ENCODE measurements around the gene MICALL2. TPM values are rescaled to one million over a fixed set of nuclear protein-coding genes. Genes with fewer than 3 reads are reported as not detected.
A peak's percentile ranks its signal among the peaks of the same experiment; 100 is the strongest.

The MICALL2 gene
- total RNA-seq, 1 donor from 2014 or later, result 14.7 TPM

DNA sequence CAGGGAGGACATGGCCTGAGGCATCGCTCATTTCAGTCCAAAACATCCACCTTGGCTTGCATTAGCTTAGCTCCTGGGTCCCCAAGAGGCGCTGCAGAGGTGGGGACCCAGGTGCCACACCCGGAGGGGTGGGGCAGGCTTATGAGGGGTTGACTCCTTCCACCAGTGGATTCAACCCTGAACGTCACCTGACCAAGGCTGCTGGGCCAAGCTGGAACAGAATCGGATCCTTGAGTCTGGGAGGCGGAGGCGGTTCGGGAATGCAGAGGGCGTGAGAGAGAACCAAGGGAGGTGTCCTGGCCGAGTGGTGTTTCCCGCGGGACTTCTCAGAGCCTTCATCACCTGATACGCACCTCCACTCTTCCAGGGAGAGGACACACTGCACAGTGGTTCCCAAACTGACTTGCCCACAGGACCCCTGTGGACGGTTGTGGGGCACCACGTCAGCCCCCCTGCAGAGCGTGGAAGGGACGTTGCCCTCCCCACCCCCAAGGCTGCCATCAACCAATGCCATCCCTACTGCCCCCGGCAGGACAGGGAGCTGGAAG is 4.5 kb upstream of the MICALL2 start:
- TF ChIP-seq, protein P1, sequence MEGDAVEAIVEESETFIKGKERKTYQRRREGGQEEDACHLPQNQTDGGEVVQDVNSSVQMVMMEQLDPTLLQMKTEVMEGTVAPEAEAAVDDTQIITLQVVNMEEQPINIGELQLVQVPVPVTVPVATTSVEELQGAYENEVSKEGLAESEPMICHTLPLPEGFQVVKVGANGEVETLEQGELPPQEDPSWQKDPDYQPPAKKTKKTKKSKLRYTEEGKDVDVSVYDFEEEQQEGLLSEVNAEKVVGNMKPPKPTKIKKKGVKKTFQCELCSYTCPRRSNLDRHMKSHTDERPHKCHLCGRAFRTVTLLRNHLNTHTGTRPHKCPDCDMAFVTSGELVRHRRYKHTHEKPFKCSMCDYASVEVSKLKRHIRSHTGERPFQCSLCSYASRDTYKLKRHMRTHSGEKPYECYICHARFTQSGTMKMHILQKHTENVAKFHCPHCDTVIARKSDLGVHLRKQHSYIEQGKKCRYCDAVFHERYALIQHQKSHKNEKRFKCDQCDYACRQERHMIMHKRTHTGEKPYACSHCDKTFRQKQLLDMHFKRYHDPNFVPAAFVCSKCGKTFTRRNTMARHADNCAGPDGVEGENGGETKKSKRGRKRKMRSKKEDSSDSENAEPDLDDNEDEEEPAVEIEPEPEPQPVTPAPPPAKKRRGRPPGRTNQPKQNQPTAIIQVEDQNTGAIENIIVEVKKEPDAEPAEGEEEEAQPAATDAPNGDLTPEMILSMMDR (IDR thresholded peaks at IDR 0.05; ENCODE audit: insufficient read depth, low read length, poor library complexity, severe bottlenecking), result no peak

DNA sequence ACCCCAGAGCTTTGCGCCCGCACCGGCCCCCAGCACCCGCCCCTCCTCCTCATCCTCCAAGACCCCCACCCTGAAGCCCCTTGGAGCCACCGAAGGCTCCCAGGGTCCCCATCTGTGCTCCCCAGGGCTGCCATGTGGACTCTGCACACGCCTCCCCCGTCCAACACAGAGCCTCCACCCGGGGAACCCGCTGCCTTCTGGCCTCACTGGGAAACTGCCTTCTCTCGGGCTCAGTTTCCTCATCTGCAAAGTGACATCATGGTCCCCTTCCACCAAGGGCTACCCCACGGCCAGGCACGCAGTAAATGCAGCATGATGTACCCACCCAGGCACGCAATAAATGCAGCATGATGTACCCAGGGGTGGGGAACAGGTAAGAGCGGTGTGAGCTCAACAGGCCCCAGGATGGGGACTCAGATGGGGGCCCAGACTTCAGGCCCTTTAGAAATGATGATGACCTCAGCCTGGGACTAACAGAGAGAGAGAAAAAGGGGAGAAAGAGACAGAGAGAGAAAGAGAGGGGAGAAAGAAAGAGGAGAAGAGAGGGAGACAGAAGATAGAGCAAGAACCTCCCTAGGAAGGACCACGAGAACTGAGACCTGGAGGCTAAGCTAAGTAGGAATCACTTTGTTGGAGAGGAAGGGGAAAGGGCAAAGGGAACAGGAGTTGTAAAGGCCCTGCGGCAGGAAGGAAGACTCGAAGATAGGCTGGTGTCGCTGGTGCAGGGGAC is 2.5 kb upstream of the MICALL2 start:
- Histone ChIP-seq H3K36me3 (ENCODE audit: control insufficient read depth, insufficient read depth, low read length) (no peaks in the 10 kb centered on the region), H3K27me3 (ENCODE audit: control insufficient read depth, insufficient read depth, low read length) (no peaks in the 10 kb centered on the region), H3K4me3 (ENCODE audit: low read depth, low read length) (no peak overlapping the region)
- no peak for DNase-seq (ENCODE audit: low read depth)
- TF ChIP-seq, protein P1 (IDR thresholded peaks at IDR 0.05; ENCODE audit: insufficient read depth, low read length, poor library complexity, severe bottlenecking), result no peak

More for the DNA sequence above, 4.5 kb upstream of the MICALL2 start:
- Histone ChIP-seq H3K4me3 (ENCODE audit: low read depth, low read length) (no peak overlapping the region), H3K27me3 (ENCODE audit: control insufficient read depth, insufficient read depth, low read length) (no peaks in the 10 kb centered on the region), H3K36me3 (ENCODE audit: control insufficient read depth, insufficient read depth, low read length) (no peaks in the 10 kb centered on the region)
- DNase-seq (ENCODE audit: low read depth), result no peak

DNA sequence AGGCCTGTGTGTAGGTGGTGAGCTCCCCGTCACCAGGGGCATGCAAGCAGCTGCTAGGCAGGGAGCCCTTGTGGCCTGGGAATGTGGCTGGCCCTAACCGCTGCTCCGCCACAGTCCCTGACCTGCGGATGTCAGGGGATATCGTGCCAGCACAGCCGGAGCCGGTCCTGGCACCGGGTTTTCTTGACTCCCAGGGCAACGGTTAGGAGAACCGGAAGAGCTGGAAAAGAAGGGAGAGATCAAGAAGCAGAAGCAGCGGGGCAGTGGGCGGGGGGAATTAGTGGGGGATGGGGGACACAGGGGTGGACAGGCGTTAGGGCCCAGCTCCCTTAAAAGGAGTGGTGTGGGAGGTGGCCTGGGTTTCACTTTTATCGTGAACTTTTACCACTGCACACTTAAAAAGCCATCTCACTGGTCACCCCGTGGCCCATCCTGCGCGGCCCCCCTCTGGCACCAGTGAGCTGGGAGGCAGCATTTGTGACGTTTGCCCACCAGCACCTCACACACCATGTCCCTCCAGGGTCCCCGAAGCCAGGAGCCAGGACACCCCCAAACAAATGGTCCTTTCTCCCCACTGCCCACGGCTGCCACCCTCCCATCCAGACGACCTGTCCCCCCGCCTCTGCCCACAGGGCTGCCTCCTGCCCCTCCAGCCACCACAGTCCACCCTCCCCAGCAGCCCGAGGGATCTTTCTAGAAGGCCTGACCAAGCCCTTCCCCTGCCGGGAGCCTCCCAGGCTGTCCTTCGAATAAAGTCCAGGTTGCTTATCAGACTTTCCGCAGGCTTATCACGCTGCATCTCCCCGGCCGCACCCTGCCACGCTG is 1.8 kb upstream of the MICALL2 start:
- Histone ChIP-seq H3K27me3 (ENCODE audit: control insufficient read depth, insufficient read depth, low read length) (no peaks in the 10 kb centered on the region), H3K36me3 (ENCODE audit: control insufficient read depth, insufficient read depth, low read length) (no peaks in the 10 kb centered on the region), H3K4me3 (ENCODE audit: low read depth, low read length) (no peak overlapping the region)
- TF ChIP-seq, protein P1 (IDR thresholded peaks at IDR 0.05; ENCODE audit: insufficient read depth, low read length, poor library complexity, severe bottlenecking), result no peak
- no peak for DNase-seq (ENCODE audit: low read depth)

DNA sequence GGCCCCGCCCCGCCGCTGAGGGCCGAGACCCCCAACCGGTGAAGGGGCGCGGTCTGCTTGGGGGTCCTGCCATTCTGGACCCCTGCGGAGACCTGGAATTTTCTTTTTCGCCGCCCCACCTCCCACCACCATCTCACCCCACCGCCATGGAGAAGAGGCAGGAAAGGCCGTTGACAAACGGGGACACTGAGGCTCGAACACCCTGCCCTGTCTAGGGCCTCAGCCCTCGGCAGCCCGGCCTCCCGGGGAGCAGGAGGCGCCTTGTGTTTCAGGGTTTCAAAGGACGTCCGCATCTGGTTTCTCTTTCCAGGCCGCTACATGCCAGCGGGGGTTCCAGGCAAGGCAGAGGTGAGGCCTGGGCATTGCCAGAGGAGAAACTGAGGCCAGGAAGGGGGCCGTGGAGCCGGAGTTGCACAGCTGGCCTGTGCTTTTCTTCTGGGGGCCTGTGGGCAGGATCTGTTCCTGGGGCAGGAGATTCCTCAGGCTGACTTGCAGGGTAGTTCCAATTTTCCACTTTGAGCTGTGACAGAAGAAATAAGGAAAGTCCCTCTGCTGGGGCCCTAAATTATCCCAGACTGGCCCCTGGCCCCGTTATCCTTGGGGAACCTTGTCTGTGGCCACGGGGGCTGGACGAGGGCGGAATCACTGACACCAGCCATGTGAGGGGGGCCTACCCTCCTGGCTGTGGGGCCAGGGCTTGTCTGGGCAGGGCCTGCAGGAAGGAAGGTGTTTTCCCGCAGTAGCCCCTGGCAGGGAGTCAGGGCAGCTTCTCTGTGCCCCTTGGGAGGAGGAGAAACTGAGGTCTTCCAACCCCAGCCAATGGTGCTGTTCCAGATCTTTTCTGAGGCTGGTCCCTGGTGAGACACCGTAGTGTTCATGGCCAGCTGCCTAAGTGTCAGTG is 900 bp upstream of the MICALL2 start:
- TF ChIP-seq, protein P1 (IDR thresholded peaks at IDR 0.05; ENCODE audit: insufficient read depth, low read length, poor library complexity, severe bottlenecking), result no peak
- no peak for DNase-seq (ENCODE audit: low read depth)
- H3K27me3 ChIP-seq (ENCODE audit: control insufficient read depth, insufficient read depth, low read length), result no peaks in the 10 kb centered on the region

DNA sequence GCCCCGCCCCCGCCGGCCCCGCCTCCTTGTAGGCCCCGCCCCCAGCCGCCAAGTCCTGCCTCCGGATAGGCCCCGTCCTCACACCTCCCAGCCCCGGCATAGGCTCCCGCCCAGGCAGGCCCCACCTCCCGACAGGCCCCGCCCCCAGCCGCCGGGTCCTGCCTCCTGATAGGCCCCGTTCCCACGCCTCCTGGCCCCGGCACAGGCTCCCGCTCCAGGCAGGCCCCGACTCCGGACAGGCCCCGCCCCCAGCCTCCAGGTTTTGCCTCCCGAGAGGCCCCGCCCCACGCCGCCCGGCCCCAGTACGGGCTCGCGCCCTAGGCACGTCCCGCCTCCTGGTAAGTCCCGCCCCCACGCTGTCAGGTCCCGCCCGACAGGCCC is 232 bp upstream of the MICALL2 start:
- TF ChIP-seq, protein P1 (IDR thresholded peaks at IDR 0.05; ENCODE audit: insufficient read depth, low read length, poor library complexity, severe bottlenecking), result no peak
- no peaks in the 10 kb centered on the region for H3K36me3 ChIP-seq (ENCODE audit: control insufficient read depth, insufficient read depth, low read length)
- no peaks in the 10 kb centered on the region for H3K27me3 ChIP-seq (ENCODE audit: control insufficient read depth, insufficient read depth, low read length)
- H3K4me3 ChIP-seq (ENCODE audit: low read depth, low read length), result peak overlapping the region; percentile 84
- DNase-seq (ENCODE audit: low read depth), result peak; percentile 81

More for the DNA sequence above, 900 bp upstream of the MICALL2 start:
- H3K36me3 ChIP-seq (ENCODE audit: control insufficient read depth, insufficient read depth, low read length), result no peaks in the 10 kb centered on the region
- peak overlapping the region; percentile 37 for H3K4me3 ChIP-seq (ENCODE audit: low read depth, low read length)

All from kidney epithelial cell (primary cell).